HepG2 (cell line): Measurements from ENCODE around the gene TPBGL. TPM values are rescaled to one million over a fixed set of nuclear protein-coding genes. Genes with fewer than 3 reads are reported as not detected.

ENCODE experiments used
- ATAC-seq: fragments of 200-7000 bp; cut with Tn5 transposase; 3 replicates; pipeline ENCODE4 v1.9.1; 2020; ENCODE audit warnings: mild to moderate bottlenecking, moderate library complexity
- BruUV-seq: library from RNA; stranded (reverse); fragments of 400-500 nt; replicated peaks from 2 replicates; lab custom pipeline; 2021; lab: Mats Ljungman, UMichigan
- CTCF ChIA-PET: fragments of 300-600 bp; formaldehyde crosslinking; extraction: SDS; loops from one replicate; lab custom pipeline; 2021; ENCODE audit warnings: low total read pairs, inconsistent platforms, low intra/inter-chr PET ratio; lab: Yijun Ruan, JAX
- POLR2A ChIA-PET: fragments of 350-600 bp; sonication (Branson Sonifier 250); formaldehyde crosslinking; loops from one replicate; lab custom pipeline; 2020; ENCODE audit warnings: antibody characterized with exemption, inconsistent platforms; lab: Yijun Ruan, JAX
- DNase-seq: peaks from one replicate; pipeline ENCODE4 v3.0.0-alpha.2; 2015; ENCODE audit warnings: low spot score
- FAIRE-seq: peaks from 3 replicates; lab custom pipeline; 2011; peaks lifted over from hg19 to GRCh38; lab: Jason Lieb, UNC
- H2AFZ ChIP-seq: one replicate; pipeline ENCODE4 v1.6.1; 2011; ENCODE audit warnings: low read length, inconsistent platforms
- H3K27ac ChIP-seq: fragments of 300-600 bp; 3 replicates; pipeline ENCODE4 v1.8.0; 2011; ENCODE audit warnings: mixed run types, mild to moderate bottlenecking, mixed read lengths, low read length, inconsistent platforms; ENCODE audit not compliant: insufficient read depth; ENCODE audit errors: extremely low read length
- H3K27me3 ChIP-seq, 2 experiments: fragments of 200-600 bp in 1 of 2; 2 replicates in 1 of 2; 3 replicates in 1 of 2; pipeline versions ENCODE4 v1.6.0 to v1.8.0; 2011; ENCODE audit warnings: low read length in 2 of 2, mild to moderate bottlenecking in 2 of 2, moderate library complexity in 2 of 2, inconsistent platforms in 1 of 2; ENCODE audit not compliant: insufficient read depth in 2 of 2, control insufficient read depth in 1 of 2
- H3K36me3 ChIP-seq, 2 experiments: fragments of 200-600 bp in 1 of 2; replicated peaks in 1 of 2; 2 replicates in 1 of 2; 3 replicates in 1 of 2; pipeline versions ENCODE4 v1.5.1 to v1.8.0; 2011; ENCODE audit warnings: low read length in 2 of 2, inconsistent platforms in 1 of 2; ENCODE audit not compliant: insufficient read depth in 2 of 2, control insufficient read depth in 1 of 2
- H3K4me1 ChIP-seq: 2 replicates; pipeline ENCODE4 v1.5.1; 2012; ENCODE audit warnings: low read length, inconsistent platforms; ENCODE audit not compliant: insufficient read depth
- H3K4me2 ChIP-seq: 2 replicates; pipeline ENCODE4 v1.6.0; 2011; ENCODE audit warnings: low read depth, low read length, inconsistent platforms
- H3K4me3 ChIP-seq, 3 experiments: fragments of 200-600 bp in 1 of 3; sonication (generic), shearing (Covaris generic) in 1 of 3; replicated peaks in 1 of 3; 2 replicates each; pipeline ENCODE4 v1.5.1; 2011 to 2016; ENCODE audit warnings: low read length in 3 of 3, inconsistent platforms in 2 of 3, low read depth in 2 of 3, mild to moderate bottlenecking in 2 of 3, control low read depth in 1 of 3, mixed read lengths in 1 of 3; ENCODE audit not compliant: insufficient read depth in 1 of 3
- H3K79me2 ChIP-seq: one replicate; pipeline ENCODE4 v1.6.1; 2011; ENCODE audit warnings: low read length, inconsistent platforms; ENCODE audit not compliant: insufficient read depth
- H3K9ac ChIP-seq: 2 replicates; pipeline ENCODE4 v1.6.0; 2011; ENCODE audit warnings: mild to moderate bottlenecking, low read depth, low read length, inconsistent platforms; ENCODE audit not compliant: insufficient read depth
- H3K9me3 ChIP-seq: 2 replicates; pipeline ENCODE4 v1.5.1; 2012; ENCODE audit warnings: mild to moderate bottlenecking, low read length
- H4K20me1 ChIP-seq: 2 replicates; pipeline ENCODE4 v1.6.0; 2011; ENCODE audit warnings: inconsistent platforms, mild to moderate bottlenecking, low read length, moderate library complexity; ENCODE audit not compliant: insufficient read depth
- FOSL1 ChIP-seq: sonication (generic); formaldehyde crosslinking; IDR thresholded peaks from 2 replicates; pipeline ENCODE4 v1.9.0; 2021; ENCODE audit warnings: missing genetic modification reagents, borderline replicate concordance
- GABPA ChIP-seq, 2 experiments: IDR thresholded peaks; 2 replicates each; pipeline ENCODE4 v1.6.1; 2011 to 2016; ENCODE audit warnings: low read depth in 2 of 2, low read length in 1 of 2, missing biosample characterization in 1 of 2, missing genetic modification characterization in 1 of 2
- HDAC1 ChIP-seq: sonication (generic); formaldehyde crosslinking; IDR thresholded peaks from 2 replicates; pipeline ENCODE4 v1.5.1; 2020; ENCODE audit warnings: mild to moderate bottlenecking, missing genetic modification reagents
- IKZF4 ChIP-seq: sonication (generic); formaldehyde crosslinking; IDR thresholded peaks from 2 replicates; pipeline ENCODE4 v1.5.1; 2020; ENCODE audit warnings: borderline replicate concordance, mild to moderate bottlenecking, low read depth, missing genetic modification reagents; ENCODE audit errors: not compliant biosample characterization
- KIAA2018 ChIP-seq: sonication (generic); formaldehyde crosslinking; IDR thresholded peaks from 2 replicates; pipeline ENCODE4 v1.5.0; 2020; ENCODE audit warnings: mild to moderate bottlenecking, missing genetic modification reagents, borderline replicate concordance
- ZNF276 ChIP-seq: sonication (generic); formaldehyde crosslinking; IDR thresholded peaks from 2 replicates; pipeline ENCODE4 v1.4.0; 2020; ENCODE audit warnings: mild to moderate bottlenecking, low read depth, missing genetic modification reagents
- ZNF280D ChIP-seq: sonication (generic); formaldehyde crosslinking; IDR thresholded peaks from 2 replicates; pipeline ENCODE4 v1.5.1; 2020; ENCODE audit warnings: mild to moderate bottlenecking, missing genetic modification reagents
- ZNF382 ChIP-seq: sonication (generic); formaldehyde crosslinking; IDR thresholded peaks from 2 replicates; pipeline ENCODE4 v1.5.0; 2020; ENCODE audit warnings: missing genetic modification reagents, mild to moderate bottlenecking, borderline replicate concordance
- ZNF557 ChIP-seq: sonication (generic); formaldehyde crosslinking; IDR thresholded peaks from 2 replicates; pipeline ENCODE4 v1.4.0; 2020; ENCODE audit warnings: missing genetic modification reagents
- ZNF652 ChIP-seq: IDR thresholded peaks from 2 replicates; pipeline ENCODE4 v1.6.1; 2016; ENCODE audit warnings: low read depth, borderline replicate concordance
- ZSCAN31 ChIP-seq: sonication (generic); formaldehyde crosslinking; IDR thresholded peaks from 2 replicates; pipeline ENCODE4 v1.5.0; 2020; ENCODE audit warnings: low read depth, mild to moderate bottlenecking, missing genetic modification reagents
- WGBS: methylation state at CpG from one replicate; pipeline ENCODE4 v1.1.6; 2017; ENCODE audit warnings: low lambda C conversion rate; 5-methylcytosine and 5-hydroxymethylcytosine counted together
- in situ Hi-C: cut with HindIII; loops from 2 replicates; pipeline ENCODE4 v1.10.0; 2017; ENCODE audit warnings: low pct_unique_long_range_greater_than_20kb; ENCODE audit not compliant: extremely low pct_ligation_motif_present
- intact Hi-C: fragments of 100-400 bp; cut with micrococcal nuclease; formaldehyde crosslinking; loops from one replicate; pipeline ENCODE4 v1.10.0; 2022; ENCODE audit not compliant: unreplicated experiment
- polyA plus RNA-seq, 8 experiments: library from polyadenylated mRNA; depleted of rRNA in 3 of 8; stranded (reverse) in 7 of 8; unstranded in 1 of 8; fragments of >200 nt; fragmentation: Illumina TruSeq in 4 of 8; extraction: Trizol in 4 of 8; gene quantifications; 2 replicates each; pipeline versions ENCODE4 v1.2.1 to v1.2.3, GENCODE V29; 2011 to 2016; ENCODE audit warnings: low read depth in 4 of 8, missing spikeins in 1 of 8, mixed read lengths in 1 of 8; ENCODE audit not compliant: insufficient read depth in 1 of 8
- total RNA-seq, 5 experiments: library from RNA; depleted of rRNA; stranded (reverse); fragments of >200 nt; fragmentation: Illumina TruSeq; extraction: Trizol; gene quantifications; 2 replicates each; pipeline ENCODE4 v1.2.3, GENCODE V29; 2016; ENCODE audit warnings: low read depth in 1 of 5

TPBGL gene
- total and polyA plus RNA-seq, 2 of the 13 experiments (the other 11 are each of a cell fraction or from before 2014, with no cell fraction given) = not detected

GRCh38 chr11:75229466-75229865 lies 11.1 kb upstream of the TPBGL start:
- Histone ChIP-seq H3K9ac (no peak overlapping the region), H3K27ac (no peak overlapping the region), H2AFZ (no peak overlapping the region), H4K20me1 (no peaks in the 10 kb centered on the region), H3K36me3 (no peaks in the 10 kb centered on the region), H3K9me3 (no peaks in the 10 kb centered on the region), H3K4me2 (no peak overlapping the region), H3K79me2 (no peaks in the 10 kb centered on the region), H3K27me3 (peaks cover 0 to 22% of the 10 kb centered on the region in 2 experiments), H3K4me1 (no peaks in the 10 kb centered on the region), H3K4me3 (no peak overlapping the region)
- POLR2A ChIA-PET = no interaction called here
- CTCF ChIA-PET = no interaction called here
- FAIRE-seq (no peak), ATAC-seq (no peak), DNase-seq (no peak)
- intact Hi-C loops = no loop called here
- WGBS = 0% methylated on average over 1 of the region's 2 CpGs
- in situ Hi-C loops = no loop called here
- no TSS peak for BruUV-seq
- TF ChIP-seq FOSL1 (CRISPR knock-in tag) = no peak
- TF ChIP-seq ZSCAN31 (CRISPR knock-in tag) = no peak
- TF ChIP-seq IKZF4 (CRISPR knock-in tag) = no peak
- no peak for TF ChIP-seq ZNF557 (CRISPR knock-in tag)
- TF ChIP-seq ZNF280D = no peak
- no peak for TF ChIP-seq HDAC1 (CRISPR knock-in tag)
- no peak for TF ChIP-seq ZNF652 (CRISPR knock-in tag)
- TF ChIP-seq GABPA (IDR thresholded peaks at IDR 0.05; ENCODE audit: low read depth, low read length) = no peak
- TF ChIP-seq GABPA (CRISPR knock-in tag; IDR thresholded peaks at IDR 0.05; ENCODE audit: low read depth) = no peak
- no peak for TF ChIP-seq ZNF382 (CRISPR knock-in tag)
- TF ChIP-seq ZNF276 = no peak
- no peak for TF ChIP-seq KIAA2018
